Stimulated activated CD8-positive, alpha-beta memory T cell treated with anti-CD3 and anti-CD28 coated beads, Interleukin-7, amount 100 ng/mL, for 4 hours (primary cell): Measurements from ENCODE around the gene PLEKHF1.
"Not testable (repeated sequence)": the region's sequence is repeated elsewhere in the genome, so short reads cannot be mapped to it uniquely, and the experiment has no call there.

Source experiments
- DNase-seq, 2 donors: peaks; one replicate each; pipeline ENCODE4 v3.0.0-alpha.2; 2020; ENCODE audit warnings: low read depth in 2 of 2

PLEKHF1 gene

GRCh38 chr19:29664753-29665214 is 477 bp upstream of the PLEKHF1 start:
- no peak for DNase-seq

GRCh38 chr19:29665826-29666577 is 741 bp downstream of the PLEKHF1 start:
- DNase-seq, result no peak

GRCh38 chr19:29666578-29667386 is 1.5 kb downstream of the PLEKHF1 start:
- DNase-seq, result no peak

GRCh38 chr19:29667387-29667783 is 2.1 kb downstream of the PLEKHF1 start:
- DNase-seq, result no peak

- DNase-seq, result peak in 1 of 2 donors; percentile 42
These were observed 2.7 kb downstream of the PLEKHF1 start for GRCh38 chr19:29667901-29668341.

- no peak for DNase-seq
These were observed 3.7 kb downstream of the PLEKHF1 start for GRCh38 chr19:29668746-29669609.

GRCh38 chr19:29670255-29670654 is 5.0 kb downstream of the PLEKHF1 start:
- DNase-seq, result no peak

- DNase-seq, result not testable (repeated sequence)
These were observed 5.7 kb downstream of the PLEKHF1 start for GRCh38 chr19:29671026-29671392.

GRCh38 chr19:29671393-29672160 is 6.3 kb downstream of the PLEKHF1 start:
- peak; percentile 84 to 86 for DNase-seq

GRCh38 chr19:29672319-29672932 is 7.2 kb downstream of the PLEKHF1 start:
- no peak for DNase-seq

GRCh38 chr19:29672933-29673336 is 7.7 kb downstream of the PLEKHF1 start:
- peak; percentile 85 to 87 for DNase-seq

- no peak for DNase-seq
These were observed 8.4 kb downstream of the PLEKHF1 start for GRCh38 chr19:29673451-29674371.

GRCh38 chr19:29674374-29675119 is 9.3 kb downstream of the PLEKHF1 start:
- no peak for DNase-seq

- no peak for DNase-seq
These were observed 9.9 kb downstream of the PLEKHF1 start for GRCh38 chr19:29675120-29675649.

- no peak for DNase-seq
These were observed 10.5 kb downstream of the PLEKHF1 start for GRCh38 chr19:29675650-29676186.

GRCh38 chr19:29676586-29676985 is 11.3 kb downstream of the PLEKHF1 start:
- no peak for DNase-seq

GRCh38 chr19:29677001-29677817 is 11.9 kb downstream of the PLEKHF1 start:
- no peak for DNase-seq
